NCI-H1092 treated with DMSO at 0.1 percent for 48 hours (cell line): Measurements from ENCODE around the gene FGD5.

Experiments used
- DNase-seq: peaks from one replicate; lab custom pipeline; 2025; lab: John Stamatoyannopoulos, UW

FGD5 gene

DNA sequence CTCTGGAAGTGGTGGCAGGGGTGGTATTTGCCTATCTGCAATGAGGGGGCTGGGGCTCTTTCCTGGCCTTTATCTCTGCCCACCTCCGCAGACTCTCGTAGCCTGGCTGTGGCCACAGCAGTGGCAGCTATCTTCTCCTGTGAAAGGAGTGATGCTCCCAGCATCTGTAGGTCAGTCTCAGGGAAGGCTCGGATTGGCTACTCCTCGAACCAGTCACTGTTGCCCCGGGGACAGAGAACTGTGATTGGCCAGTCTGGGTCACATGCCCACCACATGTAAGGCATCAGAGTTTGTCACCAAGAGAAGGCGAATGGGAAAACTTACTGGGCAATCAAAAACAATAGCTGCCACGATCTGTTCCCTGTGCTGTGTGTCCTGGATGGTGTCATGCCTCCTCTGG, 30.1 kb upstream of the FGD5 start:
- no peak for DNase-seq

DNA sequence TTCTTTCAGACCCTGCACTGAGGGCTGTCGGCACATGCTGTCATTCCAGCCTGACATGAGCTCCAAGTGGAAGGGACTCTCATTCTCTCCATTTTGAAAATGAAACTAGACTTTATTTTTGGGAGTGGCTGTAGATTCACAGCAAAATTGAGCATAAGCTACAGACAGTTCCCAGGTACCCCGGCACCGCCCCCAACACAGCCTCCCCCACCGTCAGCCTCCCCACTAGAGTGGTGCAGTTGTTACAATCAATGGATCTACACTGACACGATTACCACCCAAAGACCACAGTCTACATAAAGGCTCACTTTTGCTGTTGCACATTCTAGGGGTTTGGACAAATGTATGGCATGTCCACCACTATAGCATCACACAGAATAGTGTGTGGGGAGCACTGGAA, 29.5 kb upstream of the FGD5 start:
- DNase-seq, result no peak

DNA sequence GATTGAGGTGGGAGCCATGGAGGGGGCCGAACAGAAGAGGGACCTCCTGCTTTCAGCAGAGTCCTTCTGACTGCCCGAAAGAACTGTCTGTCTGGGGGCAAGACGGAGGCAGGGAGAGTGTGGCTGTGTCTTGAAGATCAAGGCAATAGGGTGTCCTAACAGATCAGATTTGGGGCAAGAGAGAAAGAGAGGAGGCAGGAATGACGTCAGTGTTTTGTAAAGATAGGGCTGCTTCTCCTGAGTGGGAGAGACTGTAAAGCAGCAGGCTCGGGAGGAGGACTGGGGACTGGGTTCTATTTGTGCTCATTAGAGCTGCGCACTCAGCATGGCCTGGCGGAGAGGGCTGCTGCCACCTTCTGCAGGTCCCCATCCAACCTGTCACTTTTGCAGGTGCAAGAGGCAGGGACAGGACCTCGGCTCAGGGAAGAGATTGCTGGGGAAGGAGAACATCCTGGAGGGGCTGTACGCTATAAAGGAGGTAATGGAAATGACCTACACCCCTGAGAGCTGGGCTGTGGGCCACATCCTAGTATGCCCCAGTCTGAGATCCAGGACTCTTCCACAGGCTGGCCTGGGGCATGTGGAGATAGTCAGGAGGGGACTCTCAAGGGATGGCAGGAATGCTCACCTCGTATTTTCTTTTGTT, 29.0 kb upstream of the FGD5 start:
- no peak for DNase-seq

DNA sequence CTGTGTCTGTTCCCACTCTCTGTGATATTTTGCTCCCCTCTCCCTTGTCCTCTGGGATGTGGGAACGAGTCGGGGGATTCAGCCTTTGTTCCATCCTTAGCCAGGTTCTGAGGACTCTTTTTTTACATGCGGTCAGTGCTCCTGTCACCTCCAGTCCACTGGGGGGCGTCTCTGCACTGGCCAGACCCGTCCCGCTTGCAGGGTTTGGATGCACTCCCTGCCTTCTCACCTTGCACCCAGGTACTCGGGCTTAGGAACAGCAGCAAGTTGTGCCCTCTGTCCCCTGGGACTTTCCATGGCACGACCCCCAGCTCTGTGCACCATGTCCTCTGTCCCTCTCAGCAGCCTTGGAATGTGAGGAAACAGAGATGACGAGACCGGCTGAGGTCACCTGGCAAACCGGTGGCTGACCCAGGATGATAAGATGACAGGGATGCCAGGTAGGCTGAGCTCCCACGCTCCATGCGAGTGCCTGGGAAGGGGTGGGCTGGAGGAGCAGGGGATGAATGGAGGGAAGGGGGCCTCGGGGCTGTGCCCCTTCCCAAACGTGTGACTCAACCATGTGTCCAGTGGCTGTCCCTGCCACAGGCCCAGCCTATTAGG, 27.3 kb upstream of the FGD5 start:
- DNase-seq, result peak; percentile 24

DNA sequence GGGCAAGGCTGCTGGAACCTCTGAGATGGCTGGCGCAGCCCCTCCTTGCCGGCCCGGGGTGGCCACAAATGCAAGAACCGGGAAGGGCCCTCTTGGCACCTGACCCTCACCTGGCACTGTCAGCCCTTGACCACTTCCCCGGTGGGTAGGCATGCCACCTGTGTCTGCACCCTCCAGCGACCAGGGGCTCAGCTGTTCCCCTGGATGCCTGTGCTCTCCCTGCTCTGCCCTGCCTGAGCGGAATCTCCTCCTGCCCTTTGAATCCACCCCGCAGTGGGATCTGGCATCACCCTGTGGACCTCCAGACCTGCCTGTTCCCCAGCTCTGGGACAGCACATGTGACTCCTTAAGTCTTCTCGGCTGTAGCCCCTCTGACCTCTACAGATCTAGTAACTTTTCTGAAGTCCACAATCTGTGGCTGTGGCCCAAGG, 26.1 kb upstream of the FGD5 start:
- DNase-seq, result no peak

DNA sequence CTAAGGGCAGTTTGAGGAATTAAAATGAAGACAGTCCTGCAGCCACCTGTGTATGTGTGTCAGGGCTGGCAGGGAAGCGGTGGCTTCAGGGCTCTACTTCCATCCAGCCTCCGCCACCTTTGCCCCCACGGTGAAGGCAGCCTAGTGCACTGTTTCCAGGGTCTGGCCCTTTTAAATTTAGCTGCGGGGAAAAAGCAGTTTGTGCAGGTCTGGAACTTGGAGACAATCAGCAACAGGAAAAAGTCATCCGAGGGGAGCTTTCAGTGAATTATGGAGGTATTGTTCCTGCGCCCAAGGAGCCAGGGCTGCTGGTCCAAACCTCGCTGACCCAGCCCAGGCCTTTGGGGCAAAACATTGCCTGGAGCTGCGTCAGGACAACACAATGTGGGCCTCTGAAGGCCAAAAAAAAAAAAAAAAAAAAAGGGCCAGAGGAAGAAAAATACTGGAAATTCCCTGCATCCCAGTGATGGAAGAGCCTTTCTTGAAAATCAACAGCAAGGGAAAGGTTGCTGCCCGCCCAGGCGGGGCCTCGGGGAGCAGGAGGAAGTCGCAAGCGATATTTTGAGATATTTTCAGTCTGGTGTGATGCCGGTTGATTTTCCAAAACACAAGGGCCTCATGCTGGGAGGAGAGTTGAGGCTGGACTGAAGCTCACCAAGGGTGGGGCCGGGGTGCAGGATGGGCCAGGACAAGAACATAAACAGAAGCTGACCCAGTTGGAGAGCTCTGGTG, 25.5 kb upstream of the FGD5 start:
- no peak for DNase-seq

DNA sequence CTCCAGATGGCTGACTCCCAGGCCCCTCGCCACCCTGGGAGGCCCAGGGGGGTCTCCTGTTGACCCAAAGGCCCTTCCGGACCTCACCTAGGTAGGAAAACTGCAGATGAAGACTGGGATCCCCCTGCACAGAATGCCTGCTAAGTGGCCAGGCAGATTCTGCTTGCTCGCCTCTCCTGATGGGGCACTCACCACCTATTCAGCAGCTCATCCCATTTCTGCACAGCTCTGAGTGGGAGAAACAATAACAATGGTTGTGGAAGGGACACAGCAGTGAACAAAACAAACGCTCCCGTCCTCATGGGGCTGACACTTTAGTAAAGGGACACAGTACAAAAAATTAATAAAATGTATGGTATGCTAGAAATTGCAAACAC, 24.9 kb upstream of the FGD5 start:
- DNase-seq, result no peak

DNA sequence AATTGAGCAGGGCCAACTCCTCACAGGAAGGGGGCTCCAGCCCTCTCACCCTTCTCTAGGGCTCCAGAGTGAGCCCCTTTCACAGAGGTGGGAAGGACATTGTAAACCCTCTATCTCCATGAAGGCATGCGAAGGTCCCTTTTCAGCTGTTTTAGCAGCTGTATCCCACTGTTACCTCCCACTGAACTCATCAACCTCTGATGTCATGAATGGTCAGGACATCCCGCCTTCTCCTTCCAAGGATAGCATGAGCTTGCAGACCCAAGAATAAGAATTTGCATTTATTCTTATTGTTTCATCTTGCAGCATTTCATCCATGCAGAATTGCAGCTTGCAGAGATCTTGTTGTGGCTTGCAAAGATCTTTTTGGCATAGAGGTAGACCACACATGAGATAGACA, 24.3 kb upstream of the FGD5 start:
- DNase-seq, result no peak

DNA sequence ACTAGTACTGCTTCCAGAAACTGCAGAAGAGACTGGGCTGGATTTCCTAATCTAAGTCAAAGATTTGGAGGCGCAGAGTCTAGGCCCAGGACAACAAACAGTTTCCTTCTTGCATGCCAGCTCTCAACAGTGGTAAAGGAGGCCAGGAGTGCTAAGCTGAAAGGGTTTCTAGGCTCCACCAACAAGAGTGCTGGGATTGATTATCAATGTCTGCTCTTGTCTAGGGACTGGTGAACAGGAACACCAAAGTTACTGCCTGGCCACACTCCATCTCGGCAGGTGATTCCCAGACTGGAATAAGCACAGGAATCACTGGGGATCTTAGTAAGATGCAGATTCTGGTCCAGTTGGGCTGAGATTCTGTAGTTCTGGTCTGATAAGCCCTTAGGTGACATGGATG, 22.8 kb upstream of the FGD5 start:
- no peak for DNase-seq

DNA sequence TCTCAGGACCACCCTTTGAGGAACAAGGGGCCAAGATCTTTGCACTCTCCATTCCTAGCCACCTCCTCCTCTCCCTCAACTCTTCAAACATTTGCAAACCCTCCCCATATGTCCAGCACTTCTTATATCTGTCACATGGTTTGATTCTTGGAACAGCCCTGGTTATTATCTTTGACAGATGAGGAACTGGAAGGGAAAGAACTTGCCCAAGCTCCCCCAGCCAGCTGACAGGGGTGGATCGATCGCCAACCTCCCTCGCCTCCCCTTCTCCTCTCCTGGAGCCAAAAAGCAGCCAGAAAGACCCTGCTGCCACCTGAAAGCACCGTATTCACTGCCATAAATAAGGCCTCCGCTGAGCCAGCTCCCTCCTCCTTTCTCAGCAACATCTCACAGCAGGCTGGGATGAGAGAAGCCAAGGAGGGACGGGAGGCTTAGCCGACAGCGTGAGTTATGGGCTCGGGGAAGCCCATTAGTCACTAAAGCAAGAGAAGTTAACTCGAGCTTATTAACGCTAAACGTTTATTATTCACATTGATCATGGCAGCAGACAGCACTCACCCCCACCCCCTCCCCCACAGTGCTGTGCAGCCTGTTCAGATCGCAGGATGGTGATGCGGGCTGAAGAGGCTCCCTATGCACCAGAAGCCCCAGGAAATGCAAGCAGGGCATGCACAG, 22.2 kb upstream of the FGD5 start:
- no peak for DNase-seq

DNA sequence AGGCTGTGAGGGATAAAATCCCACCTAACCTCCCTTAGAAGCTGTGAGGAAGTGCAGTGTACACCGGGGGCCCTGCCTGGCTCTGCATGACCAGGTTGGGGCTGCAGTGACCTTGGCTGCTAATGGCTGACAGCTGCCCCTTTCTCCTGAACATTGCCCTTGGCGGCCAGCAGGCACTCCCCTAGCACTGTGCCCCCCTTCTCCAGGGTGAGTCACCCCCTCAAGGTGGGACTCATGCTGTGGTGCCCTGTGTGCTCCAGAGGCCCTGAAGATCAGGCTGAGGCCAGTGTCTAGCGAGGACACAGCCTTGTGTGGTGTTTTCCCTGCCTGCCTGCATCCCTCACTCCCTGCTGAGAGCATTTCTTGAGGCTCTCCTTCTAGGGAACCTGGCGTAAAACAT, 21.0 kb upstream of the FGD5 start:
- DNase-seq, result no peak

DNA sequence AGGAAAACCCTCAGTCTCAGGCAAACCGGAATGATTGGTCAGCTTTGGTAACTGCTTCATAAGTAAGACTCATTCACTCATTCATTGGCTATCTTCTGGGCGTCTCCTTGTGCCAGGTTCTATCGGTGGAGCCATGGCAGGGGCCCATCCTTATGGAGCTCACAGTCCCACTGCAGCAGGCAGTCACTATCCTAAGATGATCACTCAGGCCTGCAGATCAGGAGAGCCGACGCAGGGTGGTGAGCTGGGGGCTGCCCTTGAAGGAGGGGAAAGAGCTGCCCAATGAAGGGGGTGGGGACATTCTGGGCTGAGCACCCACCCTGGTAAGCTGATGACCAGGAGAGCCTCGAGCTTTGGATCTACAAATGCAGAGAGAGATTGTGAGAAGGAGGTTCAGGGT, 20.5 kb upstream of the FGD5 start:
- DNase-seq, result no peak

DNA sequence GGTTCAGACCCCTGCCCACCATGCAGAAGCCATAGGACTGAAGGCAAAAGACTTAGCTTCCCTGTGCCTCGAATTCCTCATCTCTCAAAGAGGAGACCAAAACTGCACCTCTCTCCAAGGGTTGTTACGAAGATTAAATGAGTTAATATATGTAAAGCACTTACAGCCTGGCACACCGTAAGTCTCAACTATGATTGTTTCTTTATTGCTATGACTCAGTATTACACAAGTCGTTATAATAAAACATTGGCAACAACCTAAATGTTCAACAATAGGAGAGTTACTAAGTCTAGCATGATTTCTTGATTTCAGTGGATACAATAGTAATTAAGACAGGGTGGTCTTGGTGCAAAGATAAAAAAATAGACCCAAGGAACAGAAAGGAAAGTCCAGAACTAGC, 19.6 kb upstream of the FGD5 start:
- no peak for DNase-seq

DNA sequence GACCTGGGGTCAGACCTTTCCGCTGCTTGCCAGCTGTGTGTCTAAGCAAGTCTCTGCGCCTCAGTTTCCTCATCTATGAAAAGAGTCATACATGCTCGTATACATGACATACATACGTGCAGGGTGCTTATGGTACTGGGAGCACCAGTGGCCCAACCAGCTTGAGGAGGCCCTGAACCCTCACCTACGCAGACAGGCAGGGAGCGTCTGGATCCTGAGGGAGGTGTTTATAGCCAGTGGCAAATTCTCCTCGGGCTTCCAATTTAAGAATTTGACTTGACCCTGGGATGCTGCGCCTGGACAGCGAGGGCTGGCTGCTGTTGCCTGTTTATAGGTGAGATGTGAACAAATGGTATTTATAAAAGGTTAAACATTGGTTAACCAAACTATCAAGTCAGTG, 17.7 kb upstream of the FGD5 start:
- DNase-seq, result no peak

DNA sequence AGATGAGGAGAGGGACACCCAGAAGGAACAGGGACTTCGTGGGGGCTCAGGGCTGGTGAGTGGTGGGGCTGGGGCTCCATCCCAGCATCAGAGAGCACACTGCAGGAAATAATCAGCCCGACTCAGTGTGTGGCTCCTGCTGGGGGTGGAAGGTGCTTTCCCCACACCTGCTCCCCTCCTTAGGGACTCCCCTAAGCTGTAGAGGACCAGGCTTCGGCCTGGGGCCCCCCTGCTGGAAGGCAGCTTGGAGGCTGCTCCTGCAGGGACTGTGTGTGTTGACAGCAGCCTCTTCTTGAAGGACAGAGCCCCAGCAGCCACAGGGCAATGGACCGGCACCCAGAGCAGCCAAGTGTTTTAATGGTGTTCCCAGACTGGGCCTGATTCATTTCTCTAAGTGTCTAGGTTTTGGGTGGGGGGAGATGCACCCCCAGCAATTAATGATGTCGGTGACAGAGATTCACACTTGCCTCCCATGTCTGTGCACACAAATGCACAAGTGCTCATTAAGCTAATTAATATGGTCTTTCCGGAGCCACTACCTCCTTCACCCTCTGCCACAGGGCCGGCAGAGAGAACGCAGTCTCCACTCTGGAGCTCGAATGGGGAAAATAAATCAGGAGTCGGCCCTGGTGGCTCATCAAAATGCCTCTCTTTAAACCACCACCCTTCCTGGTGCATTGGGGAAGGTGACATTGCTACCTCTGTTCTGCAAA, 16.9 kb upstream of the FGD5 start:
- DNase-seq, result no peak

DNA sequence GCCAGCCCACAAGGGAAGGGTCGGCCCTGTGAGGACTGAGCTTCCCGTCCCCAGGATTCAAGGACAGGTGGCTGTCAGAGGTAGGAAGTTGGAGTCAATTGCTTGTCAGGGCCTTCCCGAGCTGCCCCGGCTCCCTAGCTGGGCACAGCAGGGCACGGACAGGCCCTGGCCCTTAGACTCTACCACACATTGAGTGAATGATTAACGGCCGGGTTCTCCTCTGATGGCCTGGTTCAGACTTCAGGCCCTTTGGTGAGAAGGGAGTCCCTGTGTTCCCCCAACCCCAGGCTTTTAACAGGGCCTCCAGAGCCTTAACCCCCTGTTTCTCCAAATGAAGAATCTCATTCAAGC, 16.4 kb upstream of the FGD5 start:
- no peak for DNase-seq

DNA sequence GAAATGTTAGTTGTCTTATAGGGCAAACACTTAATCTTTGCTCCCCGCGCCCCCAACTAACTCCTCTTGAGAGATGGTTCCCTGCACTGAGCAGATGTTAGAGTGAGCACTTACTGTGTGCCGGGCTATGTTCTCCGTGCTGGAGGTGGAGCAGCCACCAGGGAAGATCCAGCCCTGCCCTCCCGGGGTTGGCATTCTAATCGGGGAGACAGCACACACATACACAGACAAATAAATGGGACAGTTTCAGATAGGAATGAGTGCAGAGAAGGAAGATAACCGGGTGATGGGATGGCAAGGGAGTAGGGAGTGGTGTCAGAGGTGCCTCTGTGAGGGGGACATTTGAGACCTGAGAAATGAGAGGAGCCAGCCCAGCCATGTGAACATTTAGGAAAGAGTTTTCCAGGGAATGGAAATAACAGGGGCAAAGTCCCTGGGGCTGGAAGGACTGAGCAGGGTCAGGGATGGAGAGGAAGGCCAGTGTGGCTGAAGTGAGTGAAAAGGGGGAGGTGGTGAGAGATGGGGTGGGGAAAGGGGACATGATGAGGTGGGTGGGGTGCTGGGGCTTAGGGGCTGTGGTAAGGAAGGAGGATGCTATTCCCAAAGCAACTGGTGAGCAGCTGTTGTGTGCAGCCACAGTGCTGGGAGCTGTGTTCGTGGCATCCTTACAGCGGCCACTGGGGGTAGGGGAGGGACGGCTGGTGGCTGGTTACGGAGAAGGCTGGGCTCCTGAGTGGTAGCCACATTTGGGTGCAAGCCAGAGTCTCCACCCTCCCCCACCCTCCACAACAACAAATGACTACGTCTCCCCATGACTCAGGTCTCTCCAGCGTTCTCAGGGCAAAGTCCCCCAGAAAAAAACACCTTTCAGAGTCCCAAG, 15.4 kb upstream of the FGD5 start:
- no peak for DNase-seq

DNA sequence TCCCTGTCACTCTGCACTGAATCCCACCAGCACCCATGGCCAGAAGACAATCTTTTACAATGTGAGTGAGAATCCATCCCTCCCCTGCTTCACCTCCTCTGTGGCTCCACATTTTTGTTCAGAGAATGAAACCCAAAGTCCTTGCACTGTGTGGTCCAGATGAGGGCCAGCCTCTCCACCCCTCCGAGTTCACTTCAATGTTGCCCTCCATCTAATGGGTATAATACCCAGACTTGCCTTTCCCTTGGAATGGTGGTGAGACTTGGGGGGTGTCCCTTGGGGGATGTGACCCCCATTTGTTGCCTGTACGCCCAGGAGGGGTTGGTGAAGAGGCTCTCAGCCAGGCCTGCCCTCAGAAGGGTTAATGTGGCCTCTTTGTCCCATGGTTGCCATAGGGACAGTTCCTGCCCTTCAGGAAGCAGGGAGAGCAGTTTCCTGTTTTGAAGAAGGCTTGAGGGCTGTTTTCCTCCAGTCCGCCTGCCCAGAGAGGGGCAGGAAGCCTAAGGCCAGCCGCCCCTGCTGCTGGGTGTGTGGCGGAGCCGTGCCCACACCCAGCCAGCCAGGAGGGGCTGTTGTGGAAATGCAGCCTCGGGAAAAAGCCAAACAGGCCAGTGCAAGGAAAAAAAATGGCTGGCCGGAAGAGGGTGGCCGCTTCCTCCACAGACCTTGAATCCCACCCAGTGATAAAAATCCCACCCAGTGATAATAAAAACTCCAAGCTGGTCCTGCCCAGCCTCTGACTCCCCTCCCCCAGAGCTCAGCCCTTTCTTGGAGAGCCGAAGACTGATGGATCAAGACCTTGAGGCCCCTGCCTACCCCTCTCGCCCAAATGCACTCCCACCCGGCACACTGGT, 14.6 kb upstream of the FGD5 start:
- DNase-seq, result no peak

DNA sequence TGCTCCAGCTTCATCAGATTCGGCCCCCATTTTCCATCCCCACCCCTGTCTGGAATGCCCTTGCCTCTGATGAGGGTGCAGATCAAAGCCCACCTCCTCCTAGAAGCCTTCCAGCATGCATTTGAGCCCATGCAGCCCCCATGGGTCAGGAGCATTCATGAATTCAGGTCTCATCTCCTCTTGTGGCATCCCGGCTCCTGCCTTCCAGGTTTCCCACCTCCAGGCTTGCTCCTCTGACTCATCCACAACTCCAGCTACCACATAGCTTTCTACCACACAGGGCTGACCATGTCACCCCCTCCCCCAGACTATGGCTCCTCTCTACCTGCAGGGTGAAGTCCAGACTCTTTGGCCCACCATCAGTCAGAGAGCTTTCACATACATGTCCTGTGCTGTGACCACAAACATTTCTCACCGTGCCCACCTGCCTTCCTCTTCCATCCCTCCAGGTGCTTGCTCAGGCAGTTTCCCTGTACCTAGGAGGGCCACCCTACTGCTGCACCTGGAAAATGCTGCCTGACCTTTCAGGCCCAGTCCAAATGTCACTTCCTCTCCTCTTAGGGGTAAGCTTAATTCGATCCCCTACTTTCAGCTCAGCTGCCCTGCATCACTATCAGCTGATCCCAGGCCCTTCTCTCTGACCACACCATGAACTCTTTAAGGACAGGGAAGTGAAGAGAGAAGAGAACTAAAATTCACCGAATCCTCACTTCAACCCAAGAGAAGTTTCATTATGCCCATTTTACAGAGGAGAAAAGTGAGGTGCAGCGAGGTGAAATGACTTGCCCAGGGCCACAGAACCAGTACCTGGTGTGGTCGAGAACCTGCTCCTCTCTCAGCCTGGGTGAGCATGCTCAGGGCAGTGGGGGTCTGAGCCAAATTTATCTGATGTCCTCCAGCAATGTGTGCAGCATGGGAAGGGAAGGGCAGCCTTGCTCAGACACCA, 13.7 kb upstream of the FGD5 start:
- no peak for DNase-seq
